Ascending aorta (tissue), 2 donors: ENCODE results near the gene SPATA22. TPM values are rescaled to one million over a fixed set of nuclear protein-coding genes. Genes with fewer than 3 reads are reported as not detected.

Experiments
- DNase-seq, 2 donors: peaks; one replicate each; pipeline ENCODE4 v3.0.0-alpha.2; 2019; ENCODE audit warnings: low spot score in 2 of 2
- H3K27ac ChIP-seq, 2 donors: fragments of 200-600 bp; sonication (generic); one replicate each; pipeline ENCODE4 v1.5.1; 2016 to 2017; ENCODE audit warnings: mild to moderate bottlenecking in 1 of 2
- H3K27me3 ChIP-seq: fragments of 200-600 bp; sonication (generic); one replicate; pipeline ENCODE4 v1.5.1; 2017
- H3K36me3 ChIP-seq, 2 donors: fragments of 200-600 bp; sonication (generic); one replicate each; pipeline ENCODE4 v1.5.1; 2016
- H3K4me1 ChIP-seq, 2 donors: fragments of 200-600 bp; sonication (generic); one replicate each; pipeline ENCODE4 v1.5.1; 2016 to 2017; ENCODE audit warnings: mild to moderate bottlenecking in 1 of 2
- H3K4me3 ChIP-seq, 2 donors: fragments of 200-600 bp; sonication (generic); one replicate each; pipeline ENCODE4 v1.5.1; 2016 to 2017; ENCODE audit warnings: mild to moderate bottlenecking in 1 of 2
- H3K9me3 ChIP-seq, 2 donors: fragments of 200-600 bp; sonication (generic); one replicate each; pipeline ENCODE4 v1.5.1; 2016
- CTCF ChIP-seq, 3 experiments: fragments of 200-600 bp in 2 of 3; fragments of 450-650 bp in 1 of 3; sonication (generic) in 2 of 3; IDR thresholded peaks; one replicate each; pipeline ENCODE4 v1.5.1; 2016 to 2019; ENCODE audit warnings: antibody characterized with exemption in 3 of 3, mild to moderate bottlenecking in 1 of 3, moderate library complexity in 1 of 3
- intact Hi-C: fragments of 100-400 bp; cut with DNase I; formaldehyde crosslinking; loops from one replicate; pipeline ENCODE4 v1.15.1; 2023
- total RNA-seq: library from RNA; depleted of rRNA; stranded (reverse); fragments of >200 nt; gene quantifications from one replicate; pipeline ENCODE4 v1.1.0, GENCODE V29; 2016

The SPATA22 gene
- total RNA-seq, 1 donor from 2014 or later: not detected

DNA sequence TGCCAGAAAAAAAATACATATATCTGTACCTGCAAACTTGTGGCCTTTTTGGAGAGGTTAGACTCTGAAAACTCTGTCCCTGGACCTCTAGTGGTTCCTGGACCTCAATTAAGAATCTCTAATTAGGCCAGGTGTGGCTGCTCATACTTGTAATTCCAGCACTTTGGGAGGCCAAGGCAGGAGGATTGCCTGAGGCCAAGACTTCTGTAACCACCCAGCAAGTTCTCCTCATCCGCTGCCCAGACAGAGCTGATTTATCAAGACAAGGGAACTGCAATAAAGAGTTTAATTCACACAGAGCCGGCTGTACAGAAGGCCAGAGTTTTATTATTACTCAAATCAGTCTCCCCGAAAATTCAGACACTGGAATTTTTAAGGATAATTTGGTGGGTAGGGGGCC lies 8.4 kb upstream of the SPATA22 start:
- no peak for DNase-seq
- Histone ChIP-seq H3K9me3 (no peaks in the 10 kb centered on the region), H3K4me3 (no peak overlapping the region), H3K36me3 (no peaks in the 10 kb centered on the region), H3K4me1 (no peaks in the 10 kb centered on the region), H3K27me3 (no peaks in the 10 kb centered on the region), H3K27ac (no peak overlapping the region)
- TF ChIP-seq CTCF (IDR thresholded peaks at IDR 0.05): no peak
- intact Hi-C loops: no loop called here

DNA sequence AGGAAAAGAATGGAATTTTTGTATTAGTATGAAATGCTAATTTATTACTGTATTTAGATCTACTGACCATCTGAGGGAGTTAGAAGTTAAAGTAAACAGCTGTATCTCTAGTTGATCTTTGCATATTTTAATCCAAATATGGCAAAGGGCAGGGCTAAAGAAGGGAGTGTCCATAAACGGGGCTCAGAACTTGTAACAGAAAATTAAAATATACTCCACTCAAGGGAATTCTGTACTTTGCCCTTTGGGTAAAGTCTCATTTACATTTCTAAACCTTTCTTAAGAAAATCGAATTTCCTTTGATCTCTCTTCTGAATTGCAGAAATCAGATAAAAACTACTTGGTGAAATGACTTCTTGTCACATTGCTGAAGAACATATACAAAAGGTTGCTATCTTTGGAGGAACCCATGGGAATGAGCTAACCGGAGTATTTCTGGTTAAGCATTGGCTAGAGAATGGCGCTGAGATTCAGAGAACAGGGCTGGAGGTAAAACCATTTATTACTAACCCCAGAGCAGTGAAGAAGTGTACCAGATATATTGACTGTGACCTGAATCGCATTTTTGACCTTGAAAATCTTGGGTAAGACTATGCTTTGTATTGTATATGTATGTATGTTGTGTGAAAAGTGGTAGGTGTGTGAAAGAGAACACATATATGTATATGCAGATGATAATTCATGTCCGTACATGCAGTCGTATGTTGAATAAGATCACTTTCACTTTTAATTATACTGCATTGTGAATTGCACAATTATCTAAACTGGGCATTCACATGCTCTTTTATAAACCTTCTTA lies 4.4 kb upstream of the SPATA22 start, which contains the start of gene ASPA:
Gene ASPA (plus strand): TSS at position 186 of the 799 bp plus-strand sequence. CDS start 163 bp downstream, at position 349.
- no peak for DNase-seq
- no peak for TF ChIP-seq CTCF (IDR thresholded peaks at IDR 0.05)
- intact Hi-C loops: no loop called here
- Histone ChIP-seq H3K27me3 (no peaks in the 10 kb centered on the region), H3K27ac (no peak within 1 kb of the TSS), H3K9me3 (no peaks in the 10 kb centered on the region), H3K4me3 (peak within 1 kb of the TSS in 1 of 2 donors; percentile 21), H3K4me1 (no peaks in the 10 kb centered on the region), H3K36me3 (no peaks in the 10 kb centered on the region)

DNA sequence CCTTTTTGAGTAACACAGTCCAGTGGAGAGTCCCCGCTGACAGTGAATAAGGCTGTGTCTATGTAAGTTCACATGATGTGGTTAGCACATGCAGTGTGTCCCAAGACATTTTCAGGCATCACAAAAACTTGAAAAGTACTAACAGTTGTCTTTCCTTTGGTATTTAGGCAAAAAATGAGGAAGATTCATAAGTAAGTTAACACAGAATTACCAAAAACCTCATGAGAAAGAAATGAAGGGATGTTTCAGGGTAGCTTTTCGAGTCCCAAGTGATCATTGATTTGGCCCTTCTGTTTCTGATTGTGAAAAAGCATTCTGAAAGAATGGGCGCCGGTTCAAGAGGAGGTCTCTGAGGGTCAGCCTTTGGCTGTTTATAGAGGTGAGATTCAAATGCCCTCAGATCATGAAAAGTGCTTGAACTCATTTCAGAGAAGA lies 3.6 kb upstream of the SPATA22 start:
- Histone ChIP-seq H3K4me1 (no peaks in the 10 kb centered on the region), H3K36me3 (no peaks in the 10 kb centered on the region), H3K27me3 (no peaks in the 10 kb centered on the region), H3K4me3 (no peak overlapping the region), H3K27ac (no peak overlapping the region), H3K9me3 (no peaks in the 10 kb centered on the region)
- DNase-seq: no peak
- intact Hi-C loops: no loop called here
- no peak for TF ChIP-seq CTCF (IDR thresholded peaks at IDR 0.05)

- intact Hi-C loops: no loop called here
- no peak for TF ChIP-seq CTCF (IDR thresholded peaks at IDR 0.05)
- Histone ChIP-seq H3K27me3 (no peaks in the 10 kb centered on the region), H3K36me3 (no peaks in the 10 kb centered on the region), H3K9me3 (no peaks in the 10 kb centered on the region), H3K4me1 (no peaks in the 10 kb centered on the region), H3K4me3 (no peak overlapping the region), H3K27ac (no peak overlapping the region)
- no peak for DNase-seq
Measured at GRCh38 chr17:3474212-3474611, 2.6 kb upstream of the SPATA22 start.

- Histone ChIP-seq H3K4me3 (no peak overlapping the region), H3K27me3 (no peaks in the 10 kb centered on the region), H3K36me3 (no peaks in the 10 kb centered on the region), H3K4me1 (no peaks in the 10 kb centered on the region), H3K9me3 (no peaks in the 10 kb centered on the region), H3K27ac (no peak overlapping the region)
- intact Hi-C loops: no loop called here
- no peak for TF ChIP-seq CTCF (IDR thresholded peaks at IDR 0.05)
- DNase-seq: no peak
Measured at GRCh38 chr17:3472137-3472536, 518 bp upstream of the SPATA22 start.
